Activated naive CD8-positive, alpha-beta T cell treated with anti-CD3 and anti-CD28 coated beads for 36 hours (primary cell): ENCODE data around the gene ISM2. TPM values are rescaled to one million over a fixed set of nuclear protein-coding genes. Genes with fewer than 3 reads are reported as not detected.
"Not testable (repeated sequence)": the region's sequence is repeated elsewhere in the genome, so short reads cannot be mapped to it uniquely, and the experiment has no call there.

Source experiments
- DNase-seq: peaks from one replicate; pipeline ENCODE4 v3.0.0; 2021
- H3K27ac Mint-ChIP-seq: one replicate; pipeline ENCODE4 v1.8.0; 2022; ENCODE audit warnings: mild to moderate bottlenecking, moderate library complexity, mixed read lengths
- H3K27me3 Mint-ChIP-seq: one replicate; pipeline ENCODE4 v1.8.0; 2022; ENCODE audit warnings: mild to moderate bottlenecking, mixed read lengths
- H3K36me3 Mint-ChIP-seq: one replicate; pipeline ENCODE4 v1.8.0; 2021; ENCODE audit warnings: mild to moderate bottlenecking, mixed read lengths
- H3K4me1 Mint-ChIP-seq: one replicate; pipeline ENCODE4 v1.8.0; 2021; ENCODE audit warnings: mixed read lengths
- H3K4me3 Mint-ChIP-seq: one replicate; pipeline ENCODE4 v1.8.0; 2022; ENCODE audit warnings: mild to moderate bottlenecking, moderate library complexity, mixed read lengths
- H3K9me3 Mint-ChIP-seq: one replicate; pipeline ENCODE4 v1.8.0; 2022; ENCODE audit warnings: mixed read lengths
- total RNA-seq, 2 experiments: library from RNA; stranded (reverse); gene quantifications; one replicate each; pipeline ENCODE4 v1.2.3, GENCODE V29; 2021

ISM2 gene
- total RNA-seq = under 1 TPM; 0.29 to 0.44 TPM

GRCh38 chr14:77498120-77498979 is at the start of gene ISM2:
Gene ISM2 (minus strand): TSS chr14:77498816. CDS start chr14:77498793, 23 bp downstream.
- peak within 1 kb of the TSS; percentile 50 for H3K4me3 Mint-ChIP-seq
- peaks cover 5% of the 10 kb centered on the region for H3K9me3 Mint-ChIP-seq
- H3K36me3 Mint-ChIP-seq = peaks cover 4% of the 10 kb centered on the region
- peaks cover 50% of the 10 kb centered on the region for H3K27me3 Mint-ChIP-seq
- no peak within 1 kb of the TSS for H3K27ac Mint-ChIP-seq
- H3K4me1 Mint-ChIP-seq = peaks cover 4% of the 10 kb centered on the region
- DNase-seq = peak; percentile 68

DNA sequence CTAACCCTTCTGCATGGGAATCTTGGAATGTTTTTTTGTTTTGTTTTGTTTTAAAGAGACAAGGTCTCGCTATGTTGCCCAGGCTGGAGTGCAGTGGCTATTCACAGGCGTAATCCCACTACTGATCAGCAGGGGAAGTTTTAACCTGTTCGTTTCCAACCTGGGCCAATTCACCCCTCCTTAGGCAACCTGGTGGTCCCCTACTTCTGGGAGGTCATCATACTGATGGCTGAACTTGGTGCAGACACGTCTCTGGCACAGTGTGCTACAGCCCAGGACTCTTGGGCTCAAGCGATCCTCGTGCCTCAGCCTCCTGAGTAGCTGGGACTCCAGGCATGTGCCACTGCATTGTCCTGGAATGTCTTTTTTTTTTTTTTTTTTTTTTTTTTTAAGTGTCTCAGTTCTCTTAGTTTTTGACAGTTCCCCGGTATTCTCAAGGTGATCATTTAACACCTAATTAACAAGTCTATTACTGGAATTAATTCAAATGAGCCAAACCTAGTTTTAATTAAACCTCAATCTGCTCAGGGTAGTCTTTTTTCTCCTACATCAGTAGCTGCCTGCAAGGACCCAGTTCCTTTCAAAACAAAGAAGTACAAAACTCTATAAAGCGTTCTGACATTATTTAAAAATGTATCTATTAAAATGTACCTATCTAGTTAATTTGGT is 49.0 kb upstream of the ISM2 start:
- Mint-ChIP-seq H3K9me3 (no peaks in the 10 kb centered on the region), H3K36me3 (peaks cover 16% of the 10 kb centered on the region), H3K4me3 (no peak overlapping the region), H3K27ac (no peak overlapping the region), H3K27me3 (no peaks in the 10 kb centered on the region), H3K4me1 (peaks cover 2% of the 10 kb centered on the region)
- DNase-seq = no peak

DNA sequence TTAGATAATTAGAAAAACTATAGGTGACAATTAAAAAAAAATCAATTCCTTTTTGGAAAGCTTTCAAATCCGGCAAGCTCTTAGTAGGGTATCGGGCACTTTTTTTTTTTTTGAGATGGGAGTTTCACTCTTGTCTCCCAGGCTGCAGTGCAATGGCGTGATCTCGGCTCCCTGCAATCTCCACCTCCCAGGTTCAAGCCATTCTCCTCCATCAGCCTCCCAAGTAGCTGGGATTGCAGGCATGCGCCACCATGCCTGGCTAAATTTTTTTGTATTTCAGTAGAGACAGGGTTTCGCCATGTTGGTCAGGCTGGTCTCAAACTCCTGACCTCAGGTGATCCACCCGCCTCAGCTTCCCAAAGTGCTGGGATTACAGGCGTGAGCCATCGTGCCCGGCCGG is 46.6 kb upstream of the ISM2 start:
- H3K36me3 Mint-ChIP-seq = peaks cover 15% of the 10 kb centered on the region
- H3K4me1 Mint-ChIP-seq, H3K27ac Mint-ChIP-seq, H3K27me3 Mint-ChIP-seq, H3K4me3 Mint-ChIP-seq, H3K9me3 Mint-ChIP-seq, DNase-seq: not testable (repeated sequence)

GRCh38 chr14:77544571-77544970 is 46.0 kb upstream of the ISM2 start:
- H3K9me3 Mint-ChIP-seq = no peaks in the 10 kb centered on the region
- H3K36me3 Mint-ChIP-seq = peaks cover 15% of the 10 kb centered on the region
- no peak overlapping the region for H3K27ac Mint-ChIP-seq
- H3K4me1 Mint-ChIP-seq = peaks cover 7% of the 10 kb centered on the region
- no peaks in the 10 kb centered on the region for H3K27me3 Mint-ChIP-seq
- H3K4me3 Mint-ChIP-seq = no peak overlapping the region
- DNase-seq = no peak

DNA sequence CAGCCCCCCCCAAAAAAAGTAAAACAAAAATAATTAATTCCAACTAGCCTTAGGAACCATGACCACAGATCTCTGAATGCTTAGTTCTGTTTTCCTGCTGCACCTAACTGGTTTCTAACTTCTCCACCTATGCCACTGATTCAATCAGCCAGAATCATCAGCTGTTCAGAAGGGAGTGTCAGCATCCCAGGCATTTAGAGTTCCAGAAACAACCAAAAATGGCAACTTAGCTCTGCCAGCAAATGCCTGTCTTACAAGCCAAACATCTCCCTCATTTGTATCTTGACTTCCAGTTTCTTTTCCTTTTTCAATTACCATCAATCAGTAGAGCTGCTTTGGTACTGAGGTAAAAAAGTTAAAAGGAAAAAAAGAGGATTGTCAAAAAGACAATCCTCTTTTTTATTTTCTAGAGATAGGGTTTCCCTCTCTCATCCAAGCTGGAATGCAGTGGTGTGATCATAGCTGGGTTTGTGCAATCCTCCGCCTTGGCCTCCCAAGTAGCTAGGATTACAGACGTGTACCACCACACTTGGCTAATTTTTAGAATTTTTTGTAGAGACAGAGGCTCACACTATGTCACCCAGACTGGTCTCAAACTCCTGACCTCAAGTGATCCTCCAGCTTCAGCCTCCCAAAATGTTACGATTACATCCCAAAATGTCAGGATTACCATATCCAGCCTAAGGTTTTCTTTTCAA is 45.2 kb upstream of the ISM2 start:
- DNase-seq = no peak
- H3K4me3 Mint-ChIP-seq = no peak overlapping the region
- peaks cover 15% of the 10 kb centered on the region for H3K36me3 Mint-ChIP-seq
- no peaks in the 10 kb centered on the region for H3K9me3 Mint-ChIP-seq
- no peaks in the 10 kb centered on the region for H3K27me3 Mint-ChIP-seq
- H3K27ac Mint-ChIP-seq = no peak overlapping the region
- peaks cover 7% of the 10 kb centered on the region for H3K4me1 Mint-ChIP-seq

DNA sequence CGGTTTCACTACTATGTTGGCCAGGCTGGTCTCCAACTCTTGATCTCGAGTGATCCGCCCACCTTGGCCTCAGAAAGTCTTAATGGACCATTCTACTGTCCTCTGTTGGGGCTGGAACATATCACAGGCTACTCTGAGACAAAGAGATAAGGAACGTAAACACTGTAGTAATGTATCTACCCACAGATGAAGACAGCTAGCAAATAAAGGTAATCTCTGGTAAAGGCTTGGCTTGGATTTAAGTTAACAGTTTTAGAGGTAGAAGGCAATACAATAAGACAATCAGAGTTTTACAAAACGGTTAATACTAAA is 44.6 kb upstream of the ISM2 start:
- no peak for DNase-seq
- no peak overlapping the region for H3K4me3 Mint-ChIP-seq
- H3K36me3 Mint-ChIP-seq = peaks cover 11% of the 10 kb centered on the region
- peaks cover 7% of the 10 kb centered on the region for H3K4me1 Mint-ChIP-seq
- no peaks in the 10 kb centered on the region for H3K27me3 Mint-ChIP-seq
- no peak overlapping the region for H3K27ac Mint-ChIP-seq
- no peaks in the 10 kb centered on the region for H3K9me3 Mint-ChIP-seq

DNA sequence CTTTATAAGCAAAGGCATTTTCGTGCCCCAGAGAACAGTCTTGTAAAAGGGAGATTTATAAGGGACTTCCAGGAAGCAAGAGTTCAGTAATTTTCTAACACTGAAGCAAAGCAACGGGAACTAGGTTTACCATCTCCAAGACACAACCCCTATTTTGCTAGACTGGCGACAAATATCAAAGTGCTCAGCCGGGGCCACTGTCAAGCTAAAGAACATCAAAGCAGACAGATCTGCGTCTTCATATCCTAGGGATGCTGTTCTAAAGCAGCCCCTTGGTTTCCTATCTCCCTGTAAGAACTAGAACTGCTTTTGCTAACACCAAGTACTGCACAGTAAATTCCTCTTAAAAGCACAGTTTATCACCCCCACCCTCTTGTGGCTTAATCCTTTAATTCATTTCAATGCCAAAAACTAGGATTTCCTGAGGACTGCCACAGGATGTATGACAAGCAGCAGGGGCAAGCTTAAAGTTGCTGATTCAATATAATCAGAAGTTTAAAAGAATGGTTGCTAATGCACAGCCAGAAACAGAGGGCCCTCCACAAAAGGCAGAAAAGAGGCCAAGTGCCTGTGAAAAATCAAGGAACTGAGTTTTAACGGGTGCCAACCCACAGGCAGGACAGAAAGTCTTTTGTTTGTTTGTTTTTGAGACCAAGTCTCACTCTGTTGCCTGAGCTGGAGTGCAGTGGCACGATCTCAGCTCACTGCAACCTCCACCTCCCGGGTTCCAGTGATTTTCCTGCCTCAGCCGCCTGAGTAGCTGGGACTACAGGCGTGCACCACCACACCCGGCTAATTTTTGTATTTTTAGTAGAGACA is 44.0 kb upstream of the ISM2 start:
- no peaks in the 10 kb centered on the region for H3K27me3 Mint-ChIP-seq
- H3K36me3 Mint-ChIP-seq = peaks cover 11% of the 10 kb centered on the region
- H3K27ac Mint-ChIP-seq = no peak overlapping the region
- H3K4me1 Mint-ChIP-seq = peaks cover 7% of the 10 kb centered on the region
- no peak overlapping the region for H3K4me3 Mint-ChIP-seq
- H3K9me3 Mint-ChIP-seq = no peaks in the 10 kb centered on the region
- no peak for DNase-seq

GRCh38 chr14:77541905-77542304 is 43.3 kb upstream of the ISM2 start:
- H3K9me3 Mint-ChIP-seq = no peaks in the 10 kb centered on the region
- peaks cover 13% of the 10 kb centered on the region for H3K36me3 Mint-ChIP-seq
- no peak overlapping the region for H3K27ac Mint-ChIP-seq
- no peaks in the 10 kb centered on the region for H3K27me3 Mint-ChIP-seq
- peaks cover 7% of the 10 kb centered on the region for H3K4me1 Mint-ChIP-seq
- H3K4me3 Mint-ChIP-seq = no peak overlapping the region
- DNase-seq = no peak

DNA sequence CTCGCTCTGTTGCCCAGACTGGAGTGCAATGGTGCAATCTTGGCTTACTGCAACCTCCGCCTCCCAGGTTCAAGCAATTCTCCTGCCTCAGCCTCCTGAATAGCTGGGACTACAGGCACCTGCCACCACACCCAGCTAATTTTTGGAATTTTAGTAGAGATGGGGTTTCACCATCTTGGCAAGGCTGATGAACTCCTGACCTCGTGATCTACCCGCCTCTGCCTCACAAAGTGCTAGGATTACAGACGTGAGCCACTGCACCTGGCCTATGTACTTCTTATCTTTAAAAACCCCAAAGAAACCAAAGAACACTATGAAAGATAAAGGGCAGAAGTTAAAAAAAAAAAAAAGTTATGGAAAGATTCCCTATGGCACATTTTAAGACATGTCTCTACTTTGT is 38.3 kb upstream of the ISM2 start:
- not testable (repeated sequence) for H3K4me1 Mint-ChIP-seq, H3K27me3 Mint-ChIP-seq, H3K27ac Mint-ChIP-seq, H3K4me3 Mint-ChIP-seq, DNase-seq, H3K9me3 Mint-ChIP-seq
- H3K36me3 Mint-ChIP-seq = peaks cover 23% of the 10 kb centered on the region

DNA sequence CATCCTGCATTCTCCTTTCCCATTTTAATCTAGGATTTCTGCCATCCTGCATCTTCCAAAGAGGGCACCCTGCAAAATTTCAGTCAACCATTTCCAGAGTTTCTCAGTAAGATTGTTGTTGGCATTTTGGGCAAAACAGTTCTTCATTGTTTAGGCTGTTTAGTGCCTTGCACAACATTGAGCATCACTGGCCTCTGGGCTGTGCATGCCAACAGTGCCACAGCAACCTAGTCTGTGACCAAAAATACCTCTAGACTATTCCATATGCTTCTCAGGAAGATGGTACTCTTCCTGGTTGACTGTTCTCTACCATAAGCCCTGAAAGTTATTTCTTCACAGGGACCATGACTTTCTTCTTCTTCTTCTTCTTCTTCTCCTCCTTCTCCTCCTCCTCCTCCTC is 32.5 kb upstream of the ISM2 start:
- H3K27me3 Mint-ChIP-seq = no peaks in the 10 kb centered on the region
- H3K9me3 Mint-ChIP-seq = no peaks in the 10 kb centered on the region
- peaks cover 18% of the 10 kb centered on the region for H3K36me3 Mint-ChIP-seq
- H3K4me3 Mint-ChIP-seq = no peak overlapping the region
- DNase-seq = no peak
- H3K4me1 Mint-ChIP-seq = peaks cover 5% of the 10 kb centered on the region
- H3K27ac Mint-ChIP-seq = no peak overlapping the region

GRCh38 chr14:77529963-77530362 is 31.3 kb upstream of the ISM2 start:
- no peak overlapping the region for H3K27ac Mint-ChIP-seq
- no peaks in the 10 kb centered on the region for H3K9me3 Mint-ChIP-seq

DNA sequence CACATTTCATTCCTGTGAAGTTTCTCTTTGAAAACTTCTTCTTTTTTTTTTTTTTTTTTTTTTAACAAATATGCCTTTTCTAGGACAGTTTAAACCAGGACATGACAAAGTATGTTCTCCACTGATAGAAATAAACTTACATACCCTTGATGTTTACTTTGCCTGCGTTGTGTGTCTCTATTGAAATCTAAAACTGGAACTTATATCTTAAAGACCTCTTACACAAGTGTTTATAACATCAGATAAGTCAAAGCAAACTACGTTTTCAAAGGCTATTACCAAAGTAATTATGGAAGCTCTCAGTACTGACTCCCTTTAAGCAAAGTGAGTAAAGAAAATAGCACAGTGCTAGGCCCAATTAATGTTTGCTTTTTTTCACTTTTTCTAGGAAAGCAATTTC is 30.6 kb upstream of the ISM2 start:
- DNase-seq = no peak
- Mint-ChIP-seq H3K27me3 (no peaks in the 10 kb centered on the region), H3K9me3 (no peaks in the 10 kb centered on the region), H3K27ac (no peak overlapping the region), H3K4me3 (no peak overlapping the region), H3K4me1 (peaks cover 5% of the 10 kb centered on the region), H3K36me3 (peaks cover 12% of the 10 kb centered on the region)

More at GRCh38 chr14:77529963-77530362, 31.3 kb upstream of the ISM2 start:
- Mint-ChIP-seq H3K36me3 (peaks cover 13% of the 10 kb centered on the region), H3K27me3 (no peaks in the 10 kb centered on the region), H3K4me1 (peaks cover 5% of the 10 kb centered on the region), H3K4me3 (no peak overlapping the region)
- DNase-seq = no peak

DNA sequence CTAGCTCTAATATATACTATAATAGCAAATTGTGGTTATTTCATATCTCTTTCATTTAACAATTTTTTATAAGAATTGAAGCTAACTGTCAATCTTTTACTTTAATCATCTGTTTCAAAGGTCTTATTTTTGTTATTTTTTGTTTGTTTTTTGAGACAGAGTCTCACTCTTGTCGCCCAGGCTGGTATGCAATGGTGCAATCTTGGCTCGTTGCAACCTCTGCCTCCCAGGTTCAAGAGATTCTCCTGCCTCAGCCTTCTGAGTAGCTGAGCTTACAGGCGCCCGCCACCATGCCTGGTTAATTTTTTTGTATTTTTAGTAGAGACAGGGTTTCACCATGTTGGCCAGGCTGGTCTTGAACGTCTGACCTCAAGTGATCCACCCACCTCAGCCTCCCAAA is 30.1 kb upstream of the ISM2 start:
- H3K27me3 Mint-ChIP-seq, H3K9me3 Mint-ChIP-seq, DNase-seq, H3K4me3 Mint-ChIP-seq, H3K27ac Mint-ChIP-seq, H3K4me1 Mint-ChIP-seq: not testable (repeated sequence)
- H3K36me3 Mint-ChIP-seq = peaks cover 10% of the 10 kb centered on the region

- no peak overlapping the region for H3K4me3 Mint-ChIP-seq
- no peaks in the 10 kb centered on the region for H3K27me3 Mint-ChIP-seq
- H3K9me3 Mint-ChIP-seq = no peaks in the 10 kb centered on the region
- DNase-seq = no peak
- peaks cover 2% of the 10 kb centered on the region for H3K36me3 Mint-ChIP-seq
- H3K27ac Mint-ChIP-seq = no peak overlapping the region
- H3K4me1 Mint-ChIP-seq = peaks cover 5% of the 10 kb centered on the region
Observed at GRCh38 chr14:77526266-77526665, 27.6 kb upstream of the ISM2 start.

- peaks cover 14% of the 10 kb centered on the region for H3K36me3 Mint-ChIP-seq
- H3K9me3 Mint-ChIP-seq = no peaks in the 10 kb centered on the region
- H3K4me1 Mint-ChIP-seq = no peaks in the 10 kb centered on the region
- H3K27me3 Mint-ChIP-seq = no peaks in the 10 kb centered on the region
- no peak overlapping the region for H3K4me3 Mint-ChIP-seq
- no peak overlapping the region for H3K27ac Mint-ChIP-seq
- DNase-seq = no peak
Observed at GRCh38 chr14:77524536-77524935, 25.9 kb upstream of the ISM2 start.
